Activated effector memory CD4-positive, alpha-beta T cell treated with anti-CD3 and anti-CD28 coated beads, Interleukin-2, amount 50 U/mL, for 16 hours (primary cell): ENCODE data around the gene CCL7.
"Not testable (repeated sequence)": the region's sequence is repeated elsewhere in the genome, so short reads cannot be mapped to it uniquely, and the experiment has no call there.

Experiments used
- DNase-seq: peaks from one replicate; pipeline ENCODE4 v3.0.0-alpha.2; 2020

The CCL7 gene

DNA sequence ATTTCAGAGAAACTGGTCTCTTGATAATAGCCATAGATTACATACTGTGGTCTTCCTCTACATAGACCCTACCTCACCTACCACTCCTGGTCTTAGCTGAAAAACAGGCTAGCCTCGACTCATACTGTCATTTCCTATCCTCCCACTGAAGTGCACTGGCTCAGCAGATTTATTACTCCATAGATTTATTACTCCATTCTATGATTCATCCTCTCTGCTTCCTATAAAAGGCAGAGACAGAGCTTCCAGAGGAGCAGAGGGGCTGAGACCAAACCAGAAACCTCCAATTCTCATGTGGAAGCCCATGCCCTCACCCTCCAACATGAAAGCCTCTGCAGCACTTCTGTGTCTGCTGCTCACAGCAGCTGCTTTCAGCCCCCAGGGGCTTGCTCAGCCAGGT is at the start of gene CCL7:
Gene CCL7 (plus strand): TSS at position 253 of the 400 bp plus-strand sequence. CDS start 70 bp downstream, at position 323.
- DNase-seq, result no peak

DNA sequence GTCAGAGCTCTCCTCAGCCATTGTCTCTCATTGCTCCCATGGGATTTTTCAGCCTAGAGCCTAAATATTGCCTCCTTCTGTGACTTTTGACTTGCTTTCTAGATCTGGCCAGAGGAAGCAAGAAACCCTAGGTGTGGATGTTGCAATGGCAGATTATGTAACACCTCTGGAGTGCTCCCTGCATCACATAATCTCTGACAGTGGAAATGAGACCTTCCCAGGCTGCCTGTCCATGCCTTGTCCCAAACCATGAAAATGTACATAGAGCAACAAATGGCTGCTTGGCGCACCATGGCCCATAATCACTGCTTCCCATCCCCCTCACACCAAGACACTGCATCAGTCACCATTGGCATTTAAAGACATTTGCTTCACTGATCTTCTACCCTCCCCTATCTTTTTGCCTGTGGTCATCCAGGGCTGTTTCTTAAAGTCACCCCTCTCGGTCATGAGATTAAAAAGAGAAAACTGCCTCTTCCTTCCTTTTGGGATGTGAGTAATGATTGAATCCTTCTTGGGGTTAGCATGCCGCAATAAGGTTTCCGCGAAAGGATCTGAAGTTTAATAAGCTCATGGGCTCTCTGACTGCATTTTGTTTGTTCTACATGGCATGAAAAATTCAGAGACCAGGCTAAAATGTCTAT is 49.1 kb upstream of the CCL7 start:
- DNase-seq, result no peak

GRCh38 chr17:34221411-34221810 is 48.6 kb upstream of the CCL7 start:
- no peak for DNase-seq

DNA sequence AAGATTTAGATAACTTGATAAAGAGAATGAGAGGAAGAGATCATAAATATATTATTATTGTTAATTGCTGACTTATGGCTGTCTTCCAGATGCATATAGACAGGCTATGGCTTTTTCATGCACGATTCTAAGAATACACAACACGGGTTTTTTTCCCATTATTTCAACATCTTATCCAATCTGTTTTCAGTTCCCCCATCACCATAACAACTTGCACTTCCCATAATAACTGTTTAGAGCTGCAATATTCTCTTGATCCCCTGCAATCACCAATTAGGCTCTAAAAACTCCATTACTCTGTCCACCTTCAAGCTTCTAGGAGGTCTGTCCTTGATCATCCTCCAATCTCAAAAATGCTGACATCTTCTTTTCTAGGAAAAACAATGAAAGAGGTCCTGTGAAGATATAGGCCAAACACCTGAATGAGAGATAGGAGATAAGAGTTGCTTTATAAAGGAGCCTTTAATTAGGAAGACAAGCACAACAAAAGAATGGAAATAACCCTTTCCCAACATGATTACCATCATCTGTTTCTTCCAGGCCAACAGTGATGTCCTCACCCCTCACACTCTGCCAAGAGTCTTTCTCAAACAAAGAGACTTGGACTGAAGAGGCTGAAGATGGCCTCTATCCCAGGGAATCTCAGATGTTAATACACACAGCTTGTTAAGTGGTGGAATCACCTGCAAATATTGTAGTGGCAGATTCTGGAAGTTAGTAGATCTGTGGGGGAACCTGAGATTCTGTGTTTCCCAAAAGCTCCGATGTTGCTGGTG is 47.1 kb upstream of the CCL7 start:
- no peak for DNase-seq

- DNase-seq, result no peak
These were observed 45.0 kb upstream of the CCL7 start for GRCh38 chr17:34225046-34225445.

DNA sequence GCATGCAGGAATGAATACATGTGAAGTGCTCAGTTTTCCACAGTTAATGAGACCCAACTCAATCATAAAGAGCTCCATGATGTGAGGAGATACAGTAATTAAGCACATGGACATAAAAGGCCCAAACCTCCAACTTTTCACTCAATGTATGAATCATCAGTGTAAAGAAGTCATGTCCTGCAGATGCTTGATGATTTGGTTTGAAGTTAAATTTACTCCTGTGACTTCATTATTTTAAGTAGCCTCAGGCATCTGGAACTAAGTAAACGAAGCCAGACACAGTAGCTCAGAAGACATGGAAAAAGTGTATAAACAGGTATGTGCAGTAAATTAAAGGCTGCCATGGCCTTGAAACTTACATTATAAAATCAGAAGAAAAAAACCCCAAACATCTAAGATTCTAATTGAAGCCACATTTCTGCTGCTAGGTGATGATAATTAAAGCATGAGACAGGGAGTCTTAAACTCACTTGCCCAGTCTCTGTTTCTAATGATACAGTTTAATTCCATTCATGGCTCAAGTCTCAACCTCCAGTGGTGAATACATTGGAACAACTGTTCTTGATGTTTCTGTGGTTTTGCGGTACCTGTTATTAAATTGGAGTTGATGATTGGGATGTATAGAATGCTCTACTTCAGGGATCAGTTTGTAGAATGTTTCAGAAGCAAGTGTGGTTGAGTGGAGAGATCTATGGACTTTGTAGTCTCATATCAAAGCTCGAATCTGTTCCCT is 43.8 kb upstream of the CCL7 start:
- DNase-seq, result no peak

DNA sequence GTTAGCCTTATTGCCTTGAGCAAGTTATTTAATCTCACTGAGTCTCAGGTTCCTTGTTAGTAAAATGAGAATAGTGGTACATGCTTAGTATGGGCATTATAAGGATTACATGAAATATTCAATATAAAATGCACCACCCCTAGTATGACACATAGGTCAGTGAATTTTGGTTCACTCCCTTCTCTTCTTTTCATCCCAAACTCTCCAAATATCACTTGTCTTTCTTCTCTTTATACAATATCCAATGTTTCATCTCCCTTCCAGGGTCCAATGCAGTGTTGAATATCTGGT is 43.3 kb upstream of the CCL7 start:
- DNase-seq, result no peak

- DNase-seq, result not testable (repeated sequence)
These were observed 42.7 kb upstream of the CCL7 start for GRCh38 chr17:34227293-34227692.

DNA sequence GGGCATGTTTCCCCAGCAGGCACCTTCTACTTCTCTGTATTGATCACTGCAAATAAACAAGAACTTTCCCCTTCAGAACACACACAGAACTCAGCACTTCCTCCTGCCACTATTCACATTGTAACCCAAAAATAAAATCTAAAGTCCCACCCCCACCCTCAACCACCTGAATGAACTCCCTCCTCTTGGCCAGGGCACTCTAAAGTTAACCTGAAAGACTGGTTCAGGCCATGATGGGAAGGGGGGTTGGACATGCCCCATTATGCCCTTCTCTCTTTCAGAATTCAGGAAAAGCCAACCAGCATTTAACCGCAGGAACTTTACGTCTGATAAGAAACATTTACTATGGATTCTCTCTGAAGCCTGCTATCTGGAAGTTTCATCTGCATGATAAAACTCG is 42.3 kb upstream of the CCL7 start:
- no peak for DNase-seq

DNA sequence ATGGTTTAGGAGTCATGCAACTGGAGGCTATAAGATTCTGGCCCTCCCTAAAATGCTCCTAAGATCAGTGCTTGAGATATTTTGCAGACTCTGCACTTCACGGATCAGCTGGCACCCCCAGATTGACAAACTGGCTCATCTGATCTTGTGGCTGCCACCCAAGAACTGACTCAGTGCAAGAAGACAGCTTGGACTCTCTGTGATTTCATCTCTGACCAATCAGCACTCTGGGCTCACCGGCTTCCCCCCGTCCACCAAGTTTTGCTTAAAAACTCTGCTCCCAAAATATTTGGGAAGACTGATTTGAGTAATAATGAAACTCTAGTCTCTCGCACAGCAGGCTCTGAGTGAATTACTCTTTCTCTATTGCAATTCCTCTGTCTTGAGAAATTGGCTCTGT is 41.2 kb upstream of the CCL7 start:
- no peak for DNase-seq

DNA sequence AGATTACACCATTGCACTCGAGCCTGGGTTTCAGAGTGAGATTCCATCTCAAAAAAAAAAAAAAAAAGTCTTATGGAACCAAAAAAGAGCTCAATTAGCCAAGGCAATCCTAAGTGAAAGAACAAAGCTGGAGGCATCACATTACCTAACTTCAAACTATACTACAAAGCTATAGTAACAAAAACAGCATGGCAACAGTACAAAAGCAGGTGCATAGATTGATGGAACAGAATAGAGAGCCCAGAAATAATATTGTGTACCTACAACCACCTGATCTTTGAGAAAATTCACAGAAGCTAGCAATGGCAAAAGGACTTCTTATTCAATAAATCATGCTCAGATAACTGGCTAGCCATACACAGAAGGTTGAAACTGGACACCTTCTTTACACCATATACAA is 39.7 kb upstream of the CCL7 start:
- DNase-seq, result no peak

DNA sequence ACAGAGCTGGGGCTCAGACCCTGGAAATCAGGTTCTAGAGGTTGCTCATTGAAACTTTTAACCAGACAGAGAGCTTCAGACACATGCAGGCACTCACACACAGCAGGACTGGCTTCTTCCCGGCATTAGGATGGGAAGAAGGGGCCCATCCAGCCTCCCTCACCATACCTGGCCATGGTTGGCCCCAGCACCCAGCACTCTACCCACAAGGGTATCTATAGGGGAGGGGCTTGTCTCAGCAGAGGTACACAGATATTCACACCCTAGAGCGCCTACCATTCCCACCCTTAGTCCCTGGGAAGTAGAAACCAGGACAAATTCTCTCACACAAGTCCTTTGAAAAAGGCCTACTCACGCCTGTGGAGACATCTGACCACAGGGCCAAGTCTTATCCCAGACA is 35.4 kb upstream of the CCL7 start:
- no peak for DNase-seq

GRCh38 chr17:34235389-34236028 is 34.5 kb upstream of the CCL7 start:
- no peak for DNase-seq

DNA sequence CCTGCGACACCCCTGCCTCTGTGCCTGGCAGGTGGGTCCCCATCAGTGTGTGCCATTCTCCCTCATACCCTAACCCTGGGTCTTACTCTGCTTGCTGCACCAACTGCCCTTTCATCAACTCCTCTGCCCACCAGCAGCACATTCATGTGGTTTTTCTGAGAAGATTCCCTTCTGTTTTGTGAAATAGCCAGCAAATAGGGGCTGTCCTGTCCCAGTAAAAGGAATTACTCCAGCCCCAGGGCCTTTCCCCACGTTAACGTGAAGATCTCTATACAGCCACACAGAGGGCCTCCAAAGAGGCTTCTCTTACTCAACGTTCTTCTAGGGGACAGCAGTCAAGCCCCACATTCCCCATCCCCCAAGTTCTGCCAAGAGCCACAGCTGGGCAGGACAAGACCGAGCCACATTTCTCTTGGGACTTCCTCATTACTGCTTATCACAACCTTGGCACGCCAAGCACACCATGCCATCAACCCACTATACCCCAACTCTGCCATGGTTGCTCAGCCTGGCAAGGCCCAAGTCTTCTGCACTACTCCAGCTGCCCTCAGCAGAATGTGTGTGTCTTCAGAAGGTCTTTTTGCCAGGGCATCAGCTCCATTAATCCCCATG is 33.6 kb upstream of the CCL7 start:
- DNase-seq, result no peak

DNA sequence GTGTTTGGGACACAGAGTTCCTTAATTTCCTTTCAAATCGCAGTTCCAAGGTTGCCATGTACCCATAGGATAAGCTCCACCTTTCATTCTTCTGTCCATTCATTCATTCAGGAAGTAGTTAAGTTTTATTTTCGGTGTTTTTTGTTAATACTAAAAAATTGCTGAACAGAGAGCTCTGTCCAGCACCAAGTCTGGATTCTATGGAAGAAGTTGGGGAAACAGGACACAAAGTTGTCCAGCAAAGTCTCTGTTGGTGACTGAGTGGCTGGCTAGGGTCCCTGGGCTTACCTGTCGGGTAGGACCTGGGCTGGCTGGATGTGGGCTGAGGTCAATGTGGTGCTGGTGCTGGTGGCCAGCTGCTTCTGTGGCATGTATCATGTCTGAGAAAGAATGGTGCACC is 32.6 kb upstream of the CCL7 start:
- DNase-seq, result no peak

DNA sequence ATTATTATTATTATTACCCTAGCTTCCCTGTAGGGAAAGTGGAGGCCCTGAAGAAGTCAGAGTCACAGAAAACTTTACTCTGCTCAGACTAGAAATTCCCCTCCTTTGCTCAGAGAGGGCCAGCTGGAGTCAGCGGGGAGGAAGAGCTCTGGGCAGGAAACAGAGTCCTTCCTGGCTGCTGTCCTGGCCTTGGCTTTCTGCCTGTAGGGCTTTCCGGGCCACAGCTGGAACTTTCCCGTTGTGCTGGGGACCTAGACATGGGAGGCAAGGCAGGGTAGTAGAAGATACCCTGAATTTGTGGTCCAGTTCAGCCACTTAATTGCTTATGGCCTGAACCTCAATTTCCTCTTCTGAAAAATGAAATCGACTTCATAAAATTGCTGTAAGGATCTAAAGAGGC is 29.0 kb upstream of the CCL7 start:
- DNase-seq, result no peak

- DNase-seq, result no peak
These were observed 27.2 kb upstream of the CCL7 start for GRCh38 chr17:34242587-34243363.

- DNase-seq, result no peak
These were observed 26.4 kb upstream of the CCL7 start for GRCh38 chr17:34243364-34244320.

DNA sequence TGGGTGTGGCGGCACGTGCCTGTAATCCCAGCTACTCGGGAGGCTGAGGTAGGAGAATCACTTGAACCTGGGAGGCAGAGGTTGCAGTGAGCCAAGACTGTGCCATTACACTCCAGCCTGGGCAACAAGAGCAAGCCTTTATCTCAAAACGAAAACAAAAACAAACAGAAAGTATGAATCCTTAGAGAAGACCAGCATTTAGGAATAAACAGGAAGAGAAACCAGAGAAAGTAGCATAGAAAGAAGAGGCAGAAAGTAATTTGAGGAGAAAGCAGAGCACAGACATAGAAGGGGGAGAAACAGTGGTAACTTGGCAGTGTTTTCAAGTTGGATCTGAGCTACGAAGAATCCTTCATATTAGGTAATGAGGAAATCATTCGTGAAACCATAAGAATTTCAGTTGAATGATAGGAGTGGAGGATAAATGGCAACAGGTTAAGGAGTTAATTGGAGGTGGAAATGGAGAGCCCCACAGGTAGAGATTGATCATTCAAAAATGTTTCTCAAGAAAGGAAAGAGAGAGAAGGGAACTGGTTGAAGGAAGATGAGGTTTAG is 24.6 kb upstream of the CCL7 start:
- no peak for DNase-seq

GRCh38 chr17:34246446-34246845 is 23.6 kb upstream of the CCL7 start:
- no peak for DNase-seq

- no peak for DNase-seq
These were observed 23.1 kb upstream of the CCL7 start for GRCh38 chr17:34246881-34247280.
